ENCODE measurements around the gene IRF2BP2. TPM values are rescaled to one million over a fixed set of nuclear protein-coding genes. Genes with fewer than 3 reads are reported as not detected.

Gene IRF2BP2
- total RNA-seq, 1 donor from 2014 or later: 170 TPM

- no peaks in the 10 kb centered on the region for H3K36me3 Mint-ChIP-seq (ENCODE audit: unreplicated experiment)
- TF ChIP-seq, protein P1, sequence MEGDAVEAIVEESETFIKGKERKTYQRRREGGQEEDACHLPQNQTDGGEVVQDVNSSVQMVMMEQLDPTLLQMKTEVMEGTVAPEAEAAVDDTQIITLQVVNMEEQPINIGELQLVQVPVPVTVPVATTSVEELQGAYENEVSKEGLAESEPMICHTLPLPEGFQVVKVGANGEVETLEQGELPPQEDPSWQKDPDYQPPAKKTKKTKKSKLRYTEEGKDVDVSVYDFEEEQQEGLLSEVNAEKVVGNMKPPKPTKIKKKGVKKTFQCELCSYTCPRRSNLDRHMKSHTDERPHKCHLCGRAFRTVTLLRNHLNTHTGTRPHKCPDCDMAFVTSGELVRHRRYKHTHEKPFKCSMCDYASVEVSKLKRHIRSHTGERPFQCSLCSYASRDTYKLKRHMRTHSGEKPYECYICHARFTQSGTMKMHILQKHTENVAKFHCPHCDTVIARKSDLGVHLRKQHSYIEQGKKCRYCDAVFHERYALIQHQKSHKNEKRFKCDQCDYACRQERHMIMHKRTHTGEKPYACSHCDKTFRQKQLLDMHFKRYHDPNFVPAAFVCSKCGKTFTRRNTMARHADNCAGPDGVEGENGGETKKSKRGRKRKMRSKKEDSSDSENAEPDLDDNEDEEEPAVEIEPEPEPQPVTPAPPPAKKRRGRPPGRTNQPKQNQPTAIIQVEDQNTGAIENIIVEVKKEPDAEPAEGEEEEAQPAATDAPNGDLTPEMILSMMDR (IDR thresholded peaks at IDR 0.05): no peak
- H3K4me1 Mint-ChIP-seq (ENCODE audit: unreplicated experiment): peaks cover 74% of the 10 kb centered on the region
- peak overlapping the region; percentile 96 for H3K27ac Mint-ChIP-seq (ENCODE audit: unreplicated experiment)
- H3K27me3 Mint-ChIP-seq (ENCODE audit: unreplicated experiment): no peaks in the 10 kb centered on the region
- H3K9me3 Mint-ChIP-seq (ENCODE audit: unreplicated experiment): no peaks in the 10 kb centered on the region
- no peak overlapping the region for H3K4me3 Mint-ChIP-seq (ENCODE audit: unreplicated experiment)
- no peak for DNase-seq (ENCODE audit: extremely low spot score, unreplicated experiment)
Observed at GRCh38 chr1:234619071-234619480, 9.1 kb upstream of the IRF2BP2 start.

GRCh38 chr1:234618737-234619049 lies 8.7 kb upstream of the IRF2BP2 start:
- no peak overlapping the region for H3K4me3 Mint-ChIP-seq (ENCODE audit: unreplicated experiment)
- no peak for DNase-seq (ENCODE audit: extremely low spot score, unreplicated experiment)
- peaks cover 78% of the 10 kb centered on the region for H3K4me1 Mint-ChIP-seq (ENCODE audit: unreplicated experiment)

GRCh38 chr1:234617986-234618736 lies 8.2 kb upstream of the IRF2BP2 start:
- no peaks in the 10 kb centered on the region for H3K36me3 Mint-ChIP-seq (ENCODE audit: unreplicated experiment)
- TF ChIP-seq, protein P1 (IDR thresholded peaks at IDR 0.05): no peak
- no peak overlapping the region for H3K4me3 Mint-ChIP-seq (ENCODE audit: unreplicated experiment)
- H3K9me3 Mint-ChIP-seq (ENCODE audit: unreplicated experiment): no peaks in the 10 kb centered on the region
- peaks cover 81% of the 10 kb centered on the region for H3K4me1 Mint-ChIP-seq (ENCODE audit: unreplicated experiment)
- H3K27ac Mint-ChIP-seq (ENCODE audit: unreplicated experiment): peak overlapping the region; percentile 96
- no peak for DNase-seq (ENCODE audit: extremely low spot score, unreplicated experiment)
- no peaks in the 10 kb centered on the region for H3K27me3 Mint-ChIP-seq (ENCODE audit: unreplicated experiment)

More at GRCh38 chr1:234618737-234619049, 8.7 kb upstream of the IRF2BP2 start:
- Mint-ChIP-seq H3K36me3 (ENCODE audit: unreplicated experiment) (no peaks in the 10 kb centered on the region), H3K9me3 (ENCODE audit: unreplicated experiment) (no peaks in the 10 kb centered on the region), H3K27me3 (ENCODE audit: unreplicated experiment) (no peaks in the 10 kb centered on the region), H3K27ac (ENCODE audit: unreplicated experiment) (peak overlapping the region; percentile 96)
- TF ChIP-seq, protein P1 (IDR thresholded peaks at IDR 0.05): no peak

GRCh38 chr1:234617131-234617985 lies 7.4 kb upstream of the IRF2BP2 start:
- no peak for DNase-seq (ENCODE audit: extremely low spot score, unreplicated experiment)
- H3K9me3 Mint-ChIP-seq (ENCODE audit: unreplicated experiment): no peaks in the 10 kb centered on the region

More at GRCh38 chr1:234617131-234617985, 7.4 kb upstream of the IRF2BP2 start:
- Mint-ChIP-seq H3K36me3 (ENCODE audit: unreplicated experiment) (no peaks in the 10 kb centered on the region), H3K27me3 (ENCODE audit: unreplicated experiment) (no peaks in the 10 kb centered on the region), H3K4me3 (ENCODE audit: unreplicated experiment) (no peak overlapping the region), H3K27ac (ENCODE audit: unreplicated experiment) (peak overlapping the region; percentile 96), H3K4me1 (ENCODE audit: unreplicated experiment) (peaks cover 82% of the 10 kb centered on the region)
- TF ChIP-seq, protein P1 (IDR thresholded peaks at IDR 0.05): peak; percentile 48
